ENCODE data around the gene PURA.
A peak's percentile ranks its signal among the peaks of the same experiment; 100 is the strongest.

PURA gene

DNA sequence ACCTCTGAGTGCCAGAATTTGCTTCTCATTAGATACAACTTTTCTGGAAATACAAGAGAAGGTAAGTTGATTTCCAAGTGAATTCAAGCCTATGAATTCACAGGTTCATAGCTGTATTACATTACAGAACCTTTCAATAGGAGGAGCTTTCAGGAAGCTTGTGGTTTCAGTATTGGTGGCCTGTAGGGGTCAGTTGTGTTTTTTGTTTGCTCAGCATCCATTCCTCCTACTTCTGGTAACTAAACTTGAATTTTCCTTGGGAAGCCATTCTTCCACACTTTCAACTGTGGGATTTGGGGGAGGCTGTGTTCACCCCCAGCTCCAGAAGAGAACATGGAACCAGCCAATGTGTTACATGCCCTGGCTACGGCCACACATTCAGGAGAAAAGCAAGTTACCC is 55.5 kb downstream of the PURA start:
- no peak overlapping the region for H3K9ac ChIP-seq (ENCODE audit: low read length)
- H3K36me3 ChIP-seq (ENCODE audit: insufficient read depth, low read length): no peaks in the 10 kb centered on the region
- H3K4me3 ChIP-seq (ENCODE audit: low read depth in 1 of 2, low read length in 2 of 2): no peak overlapping the region
- H3K27ac ChIP-seq (ENCODE audit: low read depth, low read length): no peak overlapping the region
- peaks cover 4% of the 10 kb centered on the region for H3K4me1 ChIP-seq (ENCODE audit: insufficient read depth, low read length)
- no peaks in the 10 kb centered on the region for H3K9me3 ChIP-seq (ENCODE audit: low read length)
- H3K27me3 ChIP-seq (ENCODE audit: control insufficient read depth in 1 of 2, insufficient read depth in 2 of 2, low read length in 2 of 2): no peaks in the 10 kb centered on the region

DNA sequence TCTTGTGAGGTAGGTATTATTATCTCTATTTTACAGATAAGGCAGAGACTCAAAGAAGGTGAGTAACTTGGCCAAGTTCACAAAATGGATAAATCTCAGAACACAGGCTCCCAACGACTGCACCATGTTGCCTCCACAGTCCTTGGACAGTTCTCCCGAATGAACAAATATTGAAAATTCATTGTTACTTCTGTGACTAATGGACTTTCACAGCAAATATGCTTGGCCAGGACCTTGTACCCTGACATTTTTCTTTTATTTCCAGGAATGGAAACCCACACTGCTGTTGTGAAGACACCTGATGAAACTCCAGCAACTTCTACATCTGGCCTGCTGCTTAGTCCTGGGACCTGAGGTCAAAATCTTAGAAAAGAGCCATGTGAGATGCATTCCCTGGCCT is 58.6 kb downstream of the PURA start:
- no peaks in the 10 kb centered on the region for H3K36me3 ChIP-seq (ENCODE audit: insufficient read depth, low read length)
- no peak overlapping the region for H3K4me3 ChIP-seq (ENCODE audit: low read depth in 1 of 2, low read length in 2 of 2)
- H3K27me3 ChIP-seq (ENCODE audit: control insufficient read depth in 1 of 2, insufficient read depth in 2 of 2, low read length in 2 of 2): no peaks in the 10 kb centered on the region
- peaks cover 11% of the 10 kb centered on the region for H3K4me1 ChIP-seq (ENCODE audit: insufficient read depth, low read length)
- no peak overlapping the region for H3K27ac ChIP-seq (ENCODE audit: low read depth, low read length)
- H3K9ac ChIP-seq (ENCODE audit: low read length): no peak overlapping the region
- no peaks in the 10 kb centered on the region for H3K9me3 ChIP-seq (ENCODE audit: low read length)

DNA sequence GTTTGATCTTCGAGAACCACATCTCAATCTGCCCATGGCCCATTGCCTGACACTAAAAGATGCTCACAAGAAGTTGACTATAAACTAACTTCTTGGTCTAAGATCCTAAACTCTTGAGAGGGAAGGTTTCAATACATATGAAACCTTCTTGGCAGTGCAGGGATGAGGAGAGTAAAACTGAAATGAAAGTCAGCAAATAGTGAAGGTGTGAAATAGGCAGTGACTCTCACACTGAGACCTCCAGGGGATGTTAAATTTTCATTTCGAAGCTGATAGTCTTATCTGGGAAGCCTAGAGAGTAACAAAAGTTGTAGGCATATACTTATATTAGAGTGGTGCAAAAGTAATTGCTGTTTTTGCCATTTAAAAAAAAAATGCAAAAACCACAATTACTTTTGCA is 60.1 kb downstream of the PURA start:
- Histone ChIP-seq H3K9me3 (ENCODE audit: low read length) (no peaks in the 10 kb centered on the region), H3K9ac (ENCODE audit: low read length) (no peak overlapping the region), H3K36me3 (ENCODE audit: insufficient read depth, low read length) (no peaks in the 10 kb centered on the region), H3K27ac (ENCODE audit: low read depth, low read length) (no peak overlapping the region), H3K4me1 (ENCODE audit: insufficient read depth, low read length) (peaks cover 24% of the 10 kb centered on the region), H3K27me3 (ENCODE audit: control insufficient read depth in 1 of 2, insufficient read depth in 2 of 2, low read length in 2 of 2) (no peaks in the 10 kb centered on the region), H3K4me3 (ENCODE audit: low read depth in 1 of 2, low read length in 2 of 2) (no peak overlapping the region)

DNA sequence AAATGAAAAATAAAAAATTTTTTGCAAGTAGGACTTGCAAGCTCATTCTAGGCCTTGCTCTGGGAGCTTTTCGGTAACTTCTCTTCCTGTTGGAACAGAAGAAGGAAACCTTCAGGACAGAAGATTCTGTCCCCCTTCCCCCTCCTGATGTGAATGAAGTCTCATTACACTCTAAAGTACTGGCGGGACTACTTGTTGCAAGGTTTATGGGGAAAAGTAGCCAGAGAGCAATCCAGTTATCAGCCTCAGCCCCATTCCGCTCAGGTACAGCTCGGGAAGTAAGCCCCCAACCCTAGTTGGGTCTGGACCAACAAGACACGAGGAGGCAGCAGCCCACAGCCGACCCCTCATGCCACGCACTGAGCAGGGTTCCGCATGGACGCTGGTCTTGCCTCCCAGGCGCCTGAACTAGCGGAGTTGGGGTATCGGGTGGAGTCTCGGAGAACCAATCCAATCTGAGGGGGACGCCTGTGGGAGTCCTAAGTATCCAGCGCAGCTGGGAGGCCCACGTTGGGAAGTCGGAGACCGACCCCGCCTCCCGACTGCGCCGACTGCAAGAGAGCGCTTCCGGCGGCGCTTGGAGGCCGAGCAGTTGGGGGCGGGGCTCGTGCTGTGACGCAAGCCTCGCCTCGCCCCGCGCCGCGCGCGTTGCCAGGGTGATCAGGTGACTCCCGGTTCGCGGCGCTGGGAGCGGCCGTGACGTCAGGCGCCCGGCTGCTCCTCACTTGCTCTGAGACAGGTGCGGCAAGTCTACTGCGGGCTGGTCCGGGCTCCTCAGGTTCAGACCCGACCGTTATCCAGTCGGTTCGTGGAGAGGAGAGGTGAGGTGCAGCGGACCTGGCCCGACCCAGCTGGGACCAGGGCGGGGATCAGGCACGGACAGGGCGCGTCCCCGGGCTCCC is 60.8 kb downstream of the PURA start, which contains the start of gene CYSTM1:
Gene CYSTM1 (plus strand): TSS at position 724 of the 902 bp plus-strand sequence. CDS start 19,278 bp downstream, outside the sequence.
- Histone ChIP-seq H3K27me3 (ENCODE audit: control insufficient read depth in 1 of 2, insufficient read depth in 2 of 2, low read length in 2 of 2) (no peaks in the 10 kb centered on the region), H3K27ac (ENCODE audit: low read depth, low read length) (peak within 1 kb of the TSS; percentile 93), H3K4me3 (ENCODE audit: low read depth in 1 of 2, low read length in 2 of 2) (peak within 1 kb of the TSS; percentile 66 to 95), H3K36me3 (ENCODE audit: insufficient read depth, low read length) (no peaks in the 10 kb centered on the region), H3K9me3 (ENCODE audit: low read length) (no peaks in the 10 kb centered on the region), H3K9ac (ENCODE audit: low read length) (peak within 1 kb of the TSS; percentile 87), H3K4me1 (ENCODE audit: insufficient read depth, low read length) (peaks cover 24% of the 10 kb centered on the region)
